GM12878 (cell line): ENCODE results near the gene MIA3. TPM values are rescaled to one million over a fixed set of nuclear protein-coding genes. Genes with fewer than 3 reads are reported as not detected.

Experiments used
- ASH2L ChIP-seq: fragments of 300-600, 200-600 bp; sonication (generic); IDR thresholded peaks from 2 replicates; pipeline ENCODE4 v1.6.1; 2017; ENCODE audit warnings: low read depth, mild to moderate bottlenecking, borderline replicate concordance
- BHLHE40 ChIP-seq, 2 experiments: fragments of 450-650 bp in 1 of 2; IDR thresholded peaks; 2 replicates each; pipeline ENCODE4 v1.6.1; 2011 to 2017; ENCODE audit warnings: low read depth in 2 of 2, borderline replicate concordance in 1 of 2, improper control_type of control experiment in 1 of 2, low read length in 1 of 2, mild to moderate bottlenecking in 1 of 2
- CBX3 ChIP-seq: fragments of 200-600 bp; sonication (generic); IDR thresholded peaks from 2 replicates; pipeline ENCODE4 v1.6.1; 2016; ENCODE audit warnings: low read depth, borderline replicate concordance
- CTCF ChIP-seq, 3 experiments: IDR thresholded peaks in 2 of 3; conservative IDR thresholded peaks in 1 of 3; 2 replicates each; pipeline ENCODE4 v1.5.1; 2011; ENCODE audit warnings: low read depth in 3 of 3, low read length in 3 of 3, mild to moderate bottlenecking in 3 of 3, control low read depth in 2 of 3, moderate library complexity in 2 of 3, inconsistent platforms in 1 of 3, mixed read lengths in 1 of 3; ENCODE audit not compliant: control insufficient read depth in 2 of 3, insufficient read depth in 1 of 3; ENCODE audit errors: extremely low read depth in 1 of 3
- CUX1 ChIP-seq: IDR thresholded peaks from 2 replicates; pipeline ENCODE4 v1.6.1; 2012; ENCODE audit warnings: improper control_type of control experiment, low read depth, low read length; ENCODE audit not compliant: insufficient replicate concordance
- ELK1 ChIP-seq: IDR thresholded peaks from 2 replicates; pipeline ENCODE4 v1.6.1; 2012; ENCODE audit warnings: low read depth, low read length, improper control_type of control experiment
- HCFC1 ChIP-seq: fragments of 150-350 bp; IDR thresholded peaks from 2 replicates; pipeline ENCODE4 v1.6.1; 2014; ENCODE audit warnings: low read length
- HDGF ChIP-seq: fragments of 450-650 bp; IDR thresholded peaks from 2 replicates; pipeline ENCODE4 v1.6.1; 2016; ENCODE audit warnings: antibody characterized with exemption
- JUNB ChIP-seq: IDR thresholded peaks from 2 replicates; pipeline ENCODE4 v1.6.1; 2016; ENCODE audit warnings: antibody characterized with exemption, mild to moderate bottlenecking
- NFIC ChIP-seq: IDR thresholded peaks from 2 replicates; pipeline ENCODE4 v1.6.1; 2012; ENCODE audit warnings: low read depth, mild to moderate bottlenecking, inconsistent platforms, low read length, moderate library complexity
- NKRF ChIP-seq: fragments of 450-650 bp; conservative IDR thresholded peaks from 2 replicates; pipeline ENCODE4 v1.6.1; 2017; ENCODE audit warnings: mild to moderate bottlenecking, moderate library complexity
- NR2F1 ChIP-seq: fragments of 450-650 bp; conservative IDR thresholded peaks from 2 replicates; pipeline ENCODE4 v1.6.1; 2017; ENCODE audit warnings: mild to moderate bottlenecking
- NRF1 ChIP-seq: conservative IDR thresholded peaks from 2 replicates; pipeline ENCODE4 v1.6.1; 2011; ENCODE audit warnings: mild to moderate bottlenecking, low read depth, low read length, improper control_type of control experiment
- PAX5 ChIP-seq: IDR thresholded peaks from 2 replicates; pipeline ENCODE4 v1.6.1; 2011; ENCODE audit warnings: low read depth, low read length, borderline replicate concordance
- POLR2A ChIP-seq: IDR thresholded peaks from 2 replicates; pipeline ENCODE4 v1.6.1; 2011; ENCODE audit warnings: low read depth, mild to moderate bottlenecking, low read length
- RAD21 ChIP-seq: IDR thresholded peaks from 2 replicates; pipeline ENCODE4 v1.6.1; 2011; ENCODE audit warnings: mild to moderate bottlenecking, low read depth, low read length, moderate library complexity; ENCODE audit not compliant: insufficient read depth
- RFX5 ChIP-seq: IDR thresholded peaks from 2 replicates; pipeline ENCODE4 v1.6.1; 2011; ENCODE audit warnings: low read depth, low read length, improper control_type of control experiment
- RUNX3 ChIP-seq: IDR thresholded peaks from 2 replicates; pipeline ENCODE4 v1.6.1; 2012; ENCODE audit warnings: low read length, inconsistent platforms
- SMARCA5 ChIP-seq: fragments of 450-650 bp; IDR thresholded peaks from 2 replicates; pipeline ENCODE4 v1.6.1; 2017; ENCODE audit warnings: mild to moderate bottlenecking
- SUZ12 ChIP-seq: fragments of 200-600 bp; sonication (generic); IDR thresholded peaks from one replicate; pipeline ENCODE4 v1.6.1; 2018; ENCODE audit warnings: antibody characterized with exemption, mild to moderate bottlenecking; ENCODE audit not compliant: unreplicated experiment
- ZBED1 ChIP-seq: IDR thresholded peaks from 2 replicates; pipeline ENCODE4 v1.6.1; 2016; ENCODE audit warnings: borderline replicate concordance
- polyA plus RNA-seq, 11 experiments: library from polyadenylated mRNA; depleted of rRNA in 4 of 11; unstranded in 6 of 11; stranded (reverse) in 5 of 11; fragments of >200 nt; fragmentation: Nextera tagmentation in 4 of 11; fragmentation: Illumina TruSeq in 1 of 11; extraction: Ambion mirVana in 4 of 11; extraction: Trizol in 1 of 11; gene quantifications; 1 replicate in 1 of 11; 2 replicates in 10 of 11; pipeline versions ENCODE4 v1.2.1 to v1.2.3, GENCODE V29; 2011 to 2016; ENCODE audit warnings: inconsistent platforms in 2 of 11, missing spikeins in 2 of 11, low read depth in 1 of 11
- total RNA-seq, 4 experiments: library from RNA; depleted of rRNA in 3 of 4; stranded (reverse); fragments of >200 nt in 3 of 4; fragmentation: Illumina TruSeq in 1 of 4; extraction: Trizol in 1 of 4; gene quantifications; 2 replicates each; pipeline versions ENCODE4 v1.2.1 to v1.2.3, GENCODE V29; 2013 to 2021

The MIA3 gene
- total and polyA plus RNA-seq, 10 of the 15 experiments (the other 5 are each of a cell fraction or from before 2014, with no cell fraction given): 12.9 to 50.8 (median 30.3) TPM

GRCh38 chr1:222589462-222590302, 28.2 kb upstream of the MIA3 start, which contains the start of gene TAF1A (continued):
- TF ChIP-seq CUX1: no peak
- TF ChIP-seq HCFC1: no peak
- TF ChIP-seq POLR2A: peak; percentile 84
- TF ChIP-seq HDGF: no peak
- TF ChIP-seq ZBED1: no peak
- no peak for TF ChIP-seq CBX3
- peak; percentile 2; the same call in 1 of the 2 replicates for TF ChIP-seq RAD21
- 0 out of 2 replicates have a peak, but pooled peaks have one; percentile 52 for TF ChIP-seq ELK1
- TF ChIP-seq RFX5: no peak
- peak; percentile 88 for TF ChIP-seq NKRF
- TF ChIP-seq PAX5: no peak
- no peak for TF ChIP-seq SMARCA5
- no peak for TF ChIP-seq NRF1
- TF ChIP-seq BHLHE40 (IDR thresholded peaks at IDR 0.05; ENCODE audit: borderline replicate concordance in 1 of 2, low read depth in 2 of 2, low read length in 1 of 2): peak; percentile 41 to 84; a peak in 3 of 4 replicates
- TF ChIP-seq NFIC: no peak
- TF ChIP-seq ASH2L: peak; percentile 90; the same call in 1 of the 2 replicates
- no peak for TF ChIP-seq JUNB
- no peak for TF ChIP-seq RUNX3
- no peak for TF ChIP-seq SUZ12
- TF ChIP-seq CTCF (IDR thresholded peaks at IDR 0.05 in 2 of 3, conservative IDR thresholded peaks at IDR 0.05 in 1 of 3; ENCODE audit: control insufficient read depth in 2 of 3, extremely low read depth in 1 of 3, insufficient read depth in 1 of 3, low read depth in 3 of 3, low read length in 3 of 3): no peak
- peak; percentile 67 for TF ChIP-seq NR2F1
